ENCODE results near the gene DHCR24.
A peak's percentile ranks its signal among the peaks of the same experiment; 100 is the strongest.

- no peak for TF ChIP-seq CTCF (IDR thresholded peaks at IDR 0.05)
- no peak for TF ChIP-seq POLR2A (IDR thresholded peaks at IDR 0.05)
- peak; percentile 67 for TF ChIP-seq POLR2AphosphoS5 (IDR thresholded peaks at IDR 0.05)
Observed at GRCh38 chr1:54883349-54884102, 3.5 kb downstream of the DHCR24 start.
